ENCODE measurements around the gene SLC15A1.

Gene SLC15A1

DNA sequence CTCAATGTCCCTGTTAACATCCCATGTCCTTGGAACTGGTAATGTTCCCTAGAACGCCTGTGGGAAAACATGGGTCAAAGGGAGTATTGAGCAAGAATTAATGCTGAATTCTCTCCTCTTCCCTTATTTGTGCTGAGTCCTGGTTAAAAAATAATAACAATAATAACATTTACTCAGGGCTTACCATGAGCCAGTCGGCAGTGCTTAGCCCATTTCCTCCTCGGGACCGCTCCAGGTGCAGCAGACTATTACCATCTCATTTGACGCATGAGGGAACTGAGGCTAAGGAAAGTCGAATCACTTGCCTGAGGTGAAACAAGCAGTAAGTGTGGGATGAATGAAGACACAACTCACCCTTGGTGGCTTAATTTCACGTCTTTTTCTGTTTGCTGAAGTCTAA lies 33.6 kb upstream of the SLC15A1 start:
- Mint-ChIP-seq H3K27ac (no peak overlapping the region), H3K27me3 (ENCODE audit: low read depth) (peaks cover 25% of the 10 kb centered on the region), H3K9me3 (no peaks in the 10 kb centered on the region), H3K4me1 (ENCODE audit: low read depth) (no peaks in the 10 kb centered on the region), H3K4me3 (no peak overlapping the region), H3K36me3 (ENCODE audit: low read depth) (no peaks in the 10 kb centered on the region)

DNA sequence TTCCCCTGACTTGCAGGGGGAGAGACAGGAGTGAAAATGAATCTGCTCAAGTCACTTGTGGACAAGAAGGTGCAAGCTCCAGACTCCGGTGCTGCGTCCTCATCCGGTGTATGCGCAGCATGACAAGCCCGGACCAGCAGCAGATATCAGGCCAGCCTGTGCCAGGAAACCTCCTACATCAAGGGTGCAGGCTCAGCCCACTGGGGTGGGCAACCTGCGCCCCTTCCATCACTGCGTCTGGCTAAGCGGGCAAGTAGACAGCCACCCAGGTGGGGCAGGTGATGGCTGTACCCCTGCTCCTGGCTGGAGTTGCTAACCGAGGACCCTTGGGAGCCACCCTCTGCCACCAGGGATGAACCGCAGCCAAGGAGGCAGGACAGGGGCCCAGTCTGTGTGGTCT lies 32.9 kb upstream of the SLC15A1 start:
- H3K4me3 Mint-ChIP-seq = no peak overlapping the region
- no peaks in the 10 kb centered on the region for H3K36me3 Mint-ChIP-seq (ENCODE audit: low read depth)
- peaks cover 25% of the 10 kb centered on the region for H3K27me3 Mint-ChIP-seq (ENCODE audit: low read depth)
- no peaks in the 10 kb centered on the region for H3K4me1 Mint-ChIP-seq (ENCODE audit: low read depth)
- no peaks in the 10 kb centered on the region for H3K9me3 Mint-ChIP-seq
- no peak overlapping the region for H3K27ac Mint-ChIP-seq

DNA sequence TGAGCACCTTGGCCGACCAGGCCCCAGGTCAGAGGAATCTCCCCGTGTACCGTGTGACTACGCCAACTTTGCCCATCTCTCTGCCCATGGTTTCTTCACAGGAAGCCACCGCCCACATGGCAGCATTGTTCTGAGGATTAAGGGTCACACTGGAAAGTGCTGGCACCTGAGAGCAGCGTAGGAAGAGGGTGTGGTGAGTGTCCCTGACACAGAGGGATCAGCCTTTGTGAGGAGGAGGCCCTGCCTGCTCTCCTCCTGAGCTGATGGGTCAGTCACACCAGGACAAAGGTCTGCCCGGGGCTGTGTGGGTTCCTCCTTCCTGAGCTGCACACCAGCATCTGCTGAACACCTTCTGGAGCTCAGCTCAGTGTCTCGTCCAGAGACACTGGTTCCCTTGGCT lies 32.2 kb upstream of the SLC15A1 start:
- Mint-ChIP-seq H3K27me3 (ENCODE audit: low read depth) (peaks cover 25% of the 10 kb centered on the region), H3K4me3 (no peak overlapping the region), H3K4me1 (ENCODE audit: low read depth) (no peaks in the 10 kb centered on the region), H3K27ac (no peak overlapping the region), H3K36me3 (ENCODE audit: low read depth) (no peaks in the 10 kb centered on the region), H3K9me3 (no peaks in the 10 kb centered on the region)

- H3K4me1 Mint-ChIP-seq (ENCODE audit: low read depth) = no peaks in the 10 kb centered on the region
- no peaks in the 10 kb centered on the region for H3K9me3 Mint-ChIP-seq
- H3K4me3 Mint-ChIP-seq = no peak overlapping the region
- H3K36me3 Mint-ChIP-seq (ENCODE audit: low read depth) = no peaks in the 10 kb centered on the region
- no peak overlapping the region for H3K27ac Mint-ChIP-seq
- peaks cover 18% of the 10 kb centered on the region for H3K27me3 Mint-ChIP-seq (ENCODE audit: low read depth)
Measured at GRCh38 chr13:98783856-98784478, 31.5 kb upstream of the SLC15A1 start.

- Mint-ChIP-seq H3K4me1 (ENCODE audit: low read depth) (no peaks in the 10 kb centered on the region), H3K27me3 (ENCODE audit: low read depth) (peaks cover 10% of the 10 kb centered on the region), H3K27ac (no peak overlapping the region), H3K36me3 (ENCODE audit: low read depth) (no peaks in the 10 kb centered on the region), H3K4me3 (no peak overlapping the region), H3K9me3 (no peaks in the 10 kb centered on the region)
Measured at GRCh38 chr13:98782654-98783053, 30.2 kb upstream of the SLC15A1 start.

DNA sequence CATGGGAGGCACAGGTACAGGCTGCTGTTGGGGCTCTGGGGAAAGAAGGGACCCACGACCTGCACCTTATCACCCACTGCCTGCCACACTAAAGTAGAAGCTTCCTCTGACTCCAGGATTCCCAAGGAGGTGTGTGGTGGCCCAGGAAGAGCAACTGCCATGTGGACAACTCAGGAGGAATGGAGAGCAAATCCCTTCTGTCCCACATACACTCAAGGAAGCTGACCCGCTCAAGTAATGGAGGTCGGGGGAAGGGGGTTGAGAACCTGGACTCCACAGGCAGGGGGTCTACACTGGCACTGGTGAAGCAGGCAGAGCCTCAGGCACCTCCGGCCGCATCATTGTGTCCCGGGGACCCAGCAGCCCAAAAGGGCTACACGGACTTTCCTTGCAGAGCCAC lies 29.4 kb upstream of the SLC15A1 start:
- H3K27ac Mint-ChIP-seq = no peak overlapping the region
- H3K4me1 Mint-ChIP-seq (ENCODE audit: low read depth) = no peaks in the 10 kb centered on the region
- no peaks in the 10 kb centered on the region for H3K36me3 Mint-ChIP-seq (ENCODE audit: low read depth)
- no peak overlapping the region for H3K4me3 Mint-ChIP-seq
- peaks cover 3% of the 10 kb centered on the region for H3K27me3 Mint-ChIP-seq (ENCODE audit: low read depth)
- no peaks in the 10 kb centered on the region for H3K9me3 Mint-ChIP-seq

GRCh38 chr13:98781470-98781869 lies 29.0 kb upstream of the SLC15A1 start:
- no peaks in the 10 kb centered on the region for H3K27me3 Mint-ChIP-seq (ENCODE audit: low read depth)
- no peaks in the 10 kb centered on the region for H3K4me1 Mint-ChIP-seq (ENCODE audit: low read depth)
- no peak overlapping the region for H3K27ac Mint-ChIP-seq
- no peaks in the 10 kb centered on the region for H3K36me3 Mint-ChIP-seq (ENCODE audit: low read depth)
- H3K9me3 Mint-ChIP-seq = no peaks in the 10 kb centered on the region
- no peak overlapping the region for H3K4me3 Mint-ChIP-seq

GRCh38 chr13:98781045-98781444 lies 28.6 kb upstream of the SLC15A1 start:
- Mint-ChIP-seq H3K4me3 (no peak overlapping the region), H3K36me3 (ENCODE audit: low read depth) (no peaks in the 10 kb centered on the region), H3K27me3 (ENCODE audit: low read depth) (no peaks in the 10 kb centered on the region), H3K27ac (no peak overlapping the region), H3K9me3 (no peaks in the 10 kb centered on the region), H3K4me1 (ENCODE audit: low read depth) (no peaks in the 10 kb centered on the region)

DNA sequence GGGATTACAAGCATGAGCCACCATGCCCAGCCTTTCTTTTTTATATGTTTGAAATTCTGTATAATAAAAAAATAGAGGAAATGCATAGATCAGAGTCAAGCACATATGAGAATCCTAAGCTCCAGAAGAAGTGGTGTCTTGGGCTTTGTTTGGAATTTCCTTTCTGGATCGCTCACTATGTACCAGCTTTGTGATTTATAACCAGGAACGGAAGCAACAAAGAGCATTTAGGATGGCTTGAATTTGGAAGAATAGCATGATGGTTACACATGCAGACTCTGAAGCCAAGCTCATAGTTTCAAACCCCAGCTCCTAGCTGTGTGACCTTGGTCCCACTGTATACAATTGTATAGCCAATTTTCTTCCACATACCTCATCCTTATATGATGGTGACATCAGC lies 28.0 kb upstream of the SLC15A1 start:
- H3K4me3 Mint-ChIP-seq = no peak overlapping the region
- H3K9me3 Mint-ChIP-seq = no peaks in the 10 kb centered on the region
- H3K27me3 Mint-ChIP-seq (ENCODE audit: low read depth) = no peaks in the 10 kb centered on the region
- H3K4me1 Mint-ChIP-seq (ENCODE audit: low read depth) = no peaks in the 10 kb centered on the region
- no peak overlapping the region for H3K27ac Mint-ChIP-seq
- no peaks in the 10 kb centered on the region for H3K36me3 Mint-ChIP-seq (ENCODE audit: low read depth)

GRCh38 chr13:98779695-98780094 lies 27.2 kb upstream of the SLC15A1 start:
- Mint-ChIP-seq H3K4me3 (no peak overlapping the region), H3K27ac (no peak overlapping the region), H3K4me1 (ENCODE audit: low read depth) (no peaks in the 10 kb centered on the region), H3K9me3 (no peaks in the 10 kb centered on the region), H3K27me3 (ENCODE audit: low read depth) (no peaks in the 10 kb centered on the region), H3K36me3 (ENCODE audit: low read depth) (no peaks in the 10 kb centered on the region)

GRCh38 chr13:98778749-98779148 lies 26.3 kb upstream of the SLC15A1 start:
- H3K36me3 Mint-ChIP-seq (ENCODE audit: low read depth) = no peaks in the 10 kb centered on the region
- no peak overlapping the region for H3K4me3 Mint-ChIP-seq
- no peaks in the 10 kb centered on the region for H3K4me1 Mint-ChIP-seq (ENCODE audit: low read depth)
- H3K27me3 Mint-ChIP-seq (ENCODE audit: low read depth) = no peaks in the 10 kb centered on the region
- H3K9me3 Mint-ChIP-seq = no peaks in the 10 kb centered on the region
- no peak overlapping the region for H3K27ac Mint-ChIP-seq

DNA sequence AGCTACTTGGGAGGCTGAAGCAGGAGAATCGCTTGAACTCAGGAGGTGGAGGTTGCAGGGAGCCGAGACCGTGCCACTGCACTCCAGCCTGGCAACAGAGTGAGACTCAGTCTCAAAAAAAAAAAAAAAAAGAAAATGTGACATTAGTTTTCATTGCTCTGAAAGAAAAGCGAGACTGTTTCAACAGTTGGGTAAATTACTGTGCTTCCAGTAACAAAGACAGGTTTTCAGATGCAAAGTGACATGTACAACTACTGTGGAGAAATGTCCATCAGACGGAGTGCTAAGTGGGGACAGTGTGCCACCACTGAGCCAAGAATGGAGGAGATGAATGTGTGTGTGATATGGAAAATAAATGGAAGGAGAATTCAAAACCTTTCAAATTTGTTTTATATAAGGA lies 24.2 kb upstream of the SLC15A1 start:
- no peak overlapping the region for H3K27ac Mint-ChIP-seq
- peaks cover under 1% of the 10 kb centered on the region for H3K36me3 Mint-ChIP-seq (ENCODE audit: low read depth)
- H3K4me1 Mint-ChIP-seq (ENCODE audit: low read depth) = no peaks in the 10 kb centered on the region
- H3K27me3 Mint-ChIP-seq (ENCODE audit: low read depth) = no peaks in the 10 kb centered on the region
- peaks cover 2% of the 10 kb centered on the region for H3K9me3 Mint-ChIP-seq
- no peak overlapping the region for H3K4me3 Mint-ChIP-seq

DNA sequence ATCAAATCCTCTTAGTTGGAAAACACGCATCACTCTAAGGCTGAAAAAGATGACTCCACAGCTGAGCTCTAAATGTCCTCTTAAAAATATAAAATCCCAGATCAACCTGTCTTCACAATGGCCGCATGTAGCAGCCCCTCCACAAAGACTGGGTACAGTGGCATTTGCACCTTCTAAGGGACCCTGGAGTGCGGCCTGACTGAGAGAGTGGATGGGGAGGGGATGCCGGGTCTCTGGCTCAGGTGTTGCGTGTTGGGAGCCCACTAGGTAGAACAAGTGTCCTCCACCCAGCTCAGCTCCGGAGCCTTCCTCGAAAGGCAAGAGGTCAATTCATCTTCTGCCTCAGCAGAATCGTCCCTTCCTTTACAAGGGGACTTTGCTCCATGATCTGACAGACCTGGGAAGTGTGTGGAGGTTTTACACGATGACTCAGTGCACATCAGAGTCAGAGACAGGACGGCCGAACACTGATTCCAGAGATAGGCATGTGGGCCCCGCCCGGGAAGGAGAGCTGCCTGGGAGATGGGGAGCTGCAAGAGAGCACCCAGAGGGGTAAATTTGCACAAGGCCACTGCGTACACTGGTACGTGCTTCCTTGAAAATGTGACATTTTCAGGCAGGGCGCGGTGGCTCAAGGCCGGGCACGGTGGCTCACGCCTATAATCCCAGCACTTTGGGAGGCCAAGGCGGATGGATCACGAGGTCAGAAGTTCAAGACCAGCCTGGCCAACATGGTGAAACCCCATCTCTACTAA lies 23.5 kb upstream of the SLC15A1 start:
- no peaks in the 10 kb centered on the region for H3K4me1 Mint-ChIP-seq (ENCODE audit: low read depth)
- H3K27ac Mint-ChIP-seq = no peak overlapping the region
- H3K36me3 Mint-ChIP-seq (ENCODE audit: low read depth) = peaks cover 1% of the 10 kb centered on the region
- H3K4me3 Mint-ChIP-seq = no peak overlapping the region
- H3K27me3 Mint-ChIP-seq (ENCODE audit: low read depth) = no peaks in the 10 kb centered on the region
- peaks cover 8% of the 10 kb centered on the region for H3K9me3 Mint-ChIP-seq

DNA sequence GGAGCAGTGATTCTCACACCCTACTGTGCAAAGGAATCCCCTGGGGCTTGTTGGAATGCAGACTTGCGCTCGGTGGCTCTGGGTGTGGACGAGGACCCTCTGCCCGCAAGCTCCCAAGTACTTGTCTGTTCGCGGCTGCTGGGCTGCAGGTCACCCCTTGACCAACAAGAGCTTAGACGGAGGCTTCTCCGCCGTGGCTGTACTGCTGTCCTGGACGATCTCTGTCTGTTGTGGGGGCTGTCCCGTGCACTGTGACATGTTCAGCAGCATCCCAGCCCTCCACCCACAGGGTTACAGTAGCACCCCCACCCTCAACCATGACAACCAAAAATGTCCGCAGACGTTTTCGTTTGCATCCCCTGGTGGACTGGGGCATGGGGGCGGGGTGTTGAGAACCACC lies 22.9 kb upstream of the SLC15A1 start:
- Mint-ChIP-seq H3K27ac (no peak overlapping the region), H3K4me3 (no peak overlapping the region)

GRCh38 chr13:98774776-98775175 lies 22.3 kb upstream of the SLC15A1 start:
- no peak overlapping the region for H3K27ac Mint-ChIP-seq
- no peaks in the 10 kb centered on the region for H3K4me1 Mint-ChIP-seq (ENCODE audit: low read depth)
- H3K27me3 Mint-ChIP-seq (ENCODE audit: low read depth) = no peaks in the 10 kb centered on the region
- H3K36me3 Mint-ChIP-seq (ENCODE audit: low read depth) = peaks cover 3% of the 10 kb centered on the region
- H3K4me3 Mint-ChIP-seq = no peak overlapping the region
- peaks cover 16% of the 10 kb centered on the region for H3K9me3 Mint-ChIP-seq

More for the DNA sequence above, 22.9 kb upstream of the SLC15A1 start:
- Mint-ChIP-seq H3K4me1 (ENCODE audit: low read depth) (no peaks in the 10 kb centered on the region), H3K27me3 (ENCODE audit: low read depth) (no peaks in the 10 kb centered on the region), H3K9me3 (peaks cover 12% of the 10 kb centered on the region), H3K36me3 (ENCODE audit: low read depth) (peaks cover 2% of the 10 kb centered on the region)
